IPS-20b (cell line): ENCODE measurements around the gene DDX46.

Experiments
- H3K27ac ChIP-seq: one replicate; pipeline ENCODE4 v1.5.1; 2013; ENCODE audit warnings: low read length
- H3K27me3 ChIP-seq: 2 replicates; pipeline ENCODE4 v1.6.1; 2013; ENCODE audit warnings: mild to moderate bottlenecking, low read length, inconsistent platforms; ENCODE audit not compliant: insufficient read depth
- H3K36me3 ChIP-seq: 2 replicates; pipeline ENCODE4 v1.6.1; 2013; ENCODE audit warnings: low read depth, mild to moderate bottlenecking, inconsistent platforms, low read length, moderate library complexity; ENCODE audit not compliant: insufficient read depth
- H3K4me1 ChIP-seq: 2 replicates; pipeline ENCODE4 v1.6.1; 2013; ENCODE audit warnings: mild to moderate bottlenecking, control low read depth, inconsistent platforms, low read length, moderate library complexity; ENCODE audit not compliant: insufficient read depth
- H3K4me3 ChIP-seq: 2 replicates; pipeline ENCODE4 v1.5.1; 2013; ENCODE audit warnings: mild to moderate bottlenecking, low read length, inconsistent platforms
- H3K9ac ChIP-seq: 2 replicates; pipeline ENCODE4 v1.6.1; 2013; ENCODE audit warnings: low read depth, mild to moderate bottlenecking, inconsistent platforms, low read length, moderate library complexity
- H3K9me3 ChIP-seq: 2 replicates; pipeline ENCODE4 v1.6.1; 2013; ENCODE audit warnings: mild to moderate bottlenecking, low read depth, low read length, inconsistent platforms; ENCODE audit not compliant: insufficient read depth

DDX46 gene

DNA sequence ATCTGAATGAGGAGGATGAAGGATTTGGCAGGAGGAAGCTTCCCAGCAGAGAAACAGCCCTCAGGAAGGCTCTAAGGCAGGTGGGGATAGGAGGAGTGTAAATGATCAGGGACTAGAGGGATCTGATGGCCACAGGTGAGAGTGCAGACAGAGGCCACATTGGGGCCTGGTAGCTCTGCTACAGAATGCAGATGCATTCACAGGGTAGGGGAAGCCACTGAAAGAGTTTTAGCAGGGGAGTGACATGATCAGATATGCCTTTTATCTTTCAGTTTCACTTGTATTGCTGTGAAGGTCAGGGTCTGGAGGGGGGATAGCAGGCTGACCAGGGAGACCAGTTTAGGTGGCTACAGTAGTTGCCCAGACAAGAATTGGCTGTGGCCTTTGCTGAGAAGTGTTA lies 118.6 kb downstream of the DDX46 start:
- Histone ChIP-seq H3K9ac (no peak overlapping the region), H3K4me1 (peaks cover 6% of the 10 kb centered on the region; the same call in 1 of the 2 replicates), H3K36me3 (no peaks in the 10 kb centered on the region), H3K27ac (no peak overlapping the region), H3K9me3 (no peaks in the 10 kb centered on the region), H3K4me3 (no peak overlapping the region), H3K27me3 (peaks cover 5% of the 10 kb centered on the region; the same call in 1 of the 2 replicates)

DNA sequence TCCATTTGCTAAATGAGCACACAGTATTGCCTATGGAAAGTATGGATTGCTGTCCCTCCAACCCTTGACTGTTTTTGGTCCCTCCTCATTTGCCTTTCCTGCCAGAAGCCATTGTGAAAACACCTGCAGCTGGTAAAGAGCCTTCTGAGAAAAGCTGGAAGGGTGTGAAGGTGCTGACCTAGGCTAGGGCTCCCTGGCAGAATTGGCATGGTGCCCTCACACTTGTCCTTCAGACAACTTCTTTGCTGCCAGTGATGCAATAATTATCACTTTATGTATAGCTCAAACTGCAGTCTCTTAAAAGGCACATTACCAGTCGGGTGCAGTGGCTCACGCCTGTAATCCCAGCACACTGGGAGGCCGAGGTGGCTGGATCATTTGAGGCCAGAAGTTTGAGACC lies 119.8 kb downstream of the DDX46 start:
- Histone ChIP-seq H3K9me3 (no peaks in the 10 kb centered on the region), H3K27me3 (peaks cover 5% of the 10 kb centered on the region; the same call in 1 of the 2 replicates), H3K27ac (no peak overlapping the region), H3K4me3 (no peak overlapping the region), H3K9ac (no peak overlapping the region), H3K36me3 (no peaks in the 10 kb centered on the region), H3K4me1 (peaks cover 6% of the 10 kb centered on the region; the same call in 1 of the 2 replicates)

- H3K9me3 ChIP-seq: no peaks in the 10 kb centered on the region
- no peak overlapping the region for H3K9ac ChIP-seq
- H3K27me3 ChIP-seq: peaks cover 5% of the 10 kb centered on the region; the same call in 1 of the 2 replicates
- H3K4me1 ChIP-seq: 0 out of 2 replicates have a peak, but pooled peaks cover 3% of the 10 kb centered on the region
- no peak overlapping the region for H3K4me3 ChIP-seq
- H3K27ac ChIP-seq: no peak overlapping the region
- H3K36me3 ChIP-seq: no peaks in the 10 kb centered on the region
These were observed 120.9 kb downstream of the DDX46 start for GRCh38 chr5:134879456-134879855.
